GM21619 (cell line): Measurements from ENCODE around the gene KLK7.
"Not testable (repeated sequence)": the region's sequence is repeated elsewhere in the genome, so short reads cannot be mapped to it uniquely, and the experiment has no call there.

Experiments
- ATAC-seq: cut with Tn5 transposase; IDR thresholded peaks from one replicate; pipeline ENCODE4 v1.9.1; 2021; ENCODE audit not compliant: unreplicated experiment

Gene KLK7

GRCh38 chr19:51012661-51013190 lies 29.0 kb upstream of the KLK7 start:
- no peak for ATAC-seq

DNA sequence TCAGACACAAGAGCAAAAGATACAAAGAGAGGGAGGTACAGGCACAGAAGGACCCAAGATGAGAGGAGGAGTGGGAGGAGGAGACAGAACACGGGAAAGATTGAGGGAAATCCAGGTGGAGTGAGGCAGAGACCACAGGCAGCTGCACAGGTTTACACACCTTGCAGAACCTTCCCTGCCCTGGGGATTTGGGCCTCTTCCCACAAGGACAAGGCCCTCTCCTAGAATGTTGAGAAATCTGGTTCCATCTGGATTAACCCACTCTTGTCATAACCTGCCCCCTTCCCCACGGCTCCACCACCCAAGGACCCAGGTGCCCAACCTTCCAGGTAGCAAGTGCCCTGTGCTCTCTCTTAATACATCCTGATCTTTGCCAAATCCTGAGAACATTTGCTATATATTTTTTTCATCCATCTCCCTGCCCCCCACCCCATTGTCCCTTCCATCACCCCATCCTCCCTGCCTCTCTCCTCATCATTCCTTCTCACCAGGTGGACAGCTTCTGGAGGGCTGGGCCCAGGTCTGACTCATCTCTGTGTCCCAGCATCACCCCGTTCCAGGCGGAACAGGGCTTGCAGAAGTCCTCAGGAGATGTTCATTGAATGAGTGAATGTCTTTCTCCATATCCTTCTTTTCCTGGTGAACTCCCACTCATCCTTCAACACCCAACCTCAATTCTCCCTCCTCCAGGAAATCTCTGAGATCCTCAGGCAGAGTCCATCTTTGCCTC lies 26.5 kb upstream of the KLK7 start:
- no peak for ATAC-seq

- ATAC-seq = no peak
These were observed 25.6 kb upstream of the KLK7 start for GRCh38 chr19:51009061-51009891.

DNA sequence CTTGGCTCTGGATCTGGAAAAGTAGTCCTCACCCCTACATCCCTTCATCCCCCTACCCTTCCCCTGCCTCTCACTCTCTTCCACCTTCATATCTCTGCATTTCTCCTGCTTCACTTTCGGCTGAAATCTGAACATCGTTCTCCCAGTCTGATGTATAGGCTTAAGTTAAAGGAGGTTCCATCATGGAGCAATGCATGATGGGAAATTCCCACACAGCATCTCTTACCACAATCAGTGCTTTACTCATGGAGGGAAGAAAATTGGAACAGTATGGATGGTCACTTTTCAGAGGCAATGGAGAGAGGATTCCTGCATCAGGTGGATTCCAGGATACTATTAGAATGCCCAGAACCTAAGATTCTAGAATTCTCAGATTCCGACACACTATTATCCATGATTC lies 23.8 kb upstream of the KLK7 start:
- ATAC-seq = no peak

DNA sequence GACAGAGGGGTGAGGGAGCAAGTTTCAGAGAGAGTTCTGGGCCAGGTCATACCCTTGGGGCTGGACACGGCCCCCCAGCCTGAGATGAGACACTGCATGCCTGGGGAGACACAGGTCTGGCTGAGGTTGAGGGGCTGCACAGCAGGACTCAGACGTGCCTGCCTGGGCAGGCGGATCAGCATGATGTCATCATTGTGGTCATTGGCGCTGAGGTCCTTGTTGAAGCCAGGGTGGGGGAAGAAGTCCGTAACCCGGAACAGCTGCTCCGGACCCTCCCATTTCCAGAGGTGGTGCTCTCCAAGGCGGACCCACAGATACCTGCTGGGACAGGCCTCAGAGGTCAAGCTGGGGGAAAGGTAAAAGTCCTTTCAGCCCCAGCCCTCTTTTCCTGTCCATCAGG lies 22.7 kb upstream of the KLK7 start:
- ATAC-seq = no peak

- no peak for ATAC-seq
These were observed 21.5 kb upstream of the KLK7 start for GRCh38 chr19:51005248-51005647.

DNA sequence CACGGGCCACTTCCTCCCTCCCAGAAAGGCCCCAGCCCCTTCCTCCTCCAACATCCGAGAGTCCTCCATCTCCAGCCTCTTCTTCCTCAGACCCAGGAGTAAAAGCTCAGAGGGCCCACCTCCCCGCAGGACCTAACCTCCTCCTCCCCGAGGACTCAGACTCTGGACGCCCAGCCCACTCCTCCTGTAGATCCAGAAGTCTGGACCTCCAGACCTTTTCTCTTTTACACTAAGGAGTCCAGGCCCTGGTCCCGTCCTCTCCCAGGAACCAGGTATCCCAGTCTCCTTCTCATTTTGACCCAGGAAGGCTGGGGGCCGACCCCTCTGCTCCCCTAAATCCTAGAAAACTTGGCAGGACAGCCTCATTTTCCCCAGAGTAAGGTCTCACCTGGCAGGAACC lies 19.6 kb upstream of the KLK7 start:
- ATAC-seq = no peak

DNA sequence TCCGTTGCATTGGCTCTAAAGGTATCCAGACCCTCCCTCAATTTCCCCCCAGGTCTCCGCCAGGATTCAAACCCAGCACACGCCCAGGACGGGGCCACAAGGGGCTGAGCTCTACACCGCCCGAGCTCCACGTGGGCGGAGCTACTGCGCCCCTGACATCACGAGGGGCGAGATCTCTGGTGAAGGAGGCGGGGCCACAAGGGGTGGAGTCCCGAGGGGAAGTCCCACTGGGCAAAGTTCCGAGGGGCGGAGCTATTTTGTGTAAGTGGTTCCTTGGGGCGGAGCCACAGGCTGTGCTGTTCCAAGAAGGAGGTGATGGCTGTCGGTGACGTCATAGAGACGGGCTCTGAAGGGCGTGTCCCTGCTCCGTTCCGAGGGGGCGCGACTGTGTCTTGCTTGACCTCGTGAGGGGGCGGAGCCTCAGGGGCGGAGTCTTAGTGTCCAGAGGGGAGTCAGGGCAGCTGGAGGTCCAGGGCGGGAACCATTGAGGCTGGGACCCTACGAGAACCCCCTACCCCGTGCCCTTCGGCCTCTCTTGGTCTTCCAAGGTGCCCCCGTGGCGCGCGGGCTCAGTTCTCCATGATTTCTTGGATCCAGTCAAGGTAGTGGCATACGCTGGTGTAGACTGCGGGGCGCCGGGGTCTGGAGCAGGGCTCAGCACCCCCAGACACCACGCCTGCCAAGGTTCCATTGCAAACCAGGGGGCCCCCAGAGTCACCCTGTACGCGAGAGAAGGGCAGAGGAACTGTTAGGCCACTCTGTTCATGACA lies 19.0 kb upstream of the KLK7 start:
- no peak for ATAC-seq

- no peak for ATAC-seq
These were observed 18.4 kb upstream of the KLK7 start for GRCh38 chr19:51002089-51002532.

GRCh38 chr19:51001515-51001914 lies 17.8 kb upstream of the KLK7 start, which contains the start of gene KLK8:
KLK8 (minus strand) TSS chr19:51001604; CDS start chr19:51001167, 437 bp downstream.
- no peak for ATAC-seq

GRCh38 chr19:51000981-51001380 lies 17.3 kb upstream of the KLK7 start:
- ATAC-seq = no peak

- ATAC-seq = no peak
These were observed 16.7 kb upstream of the KLK7 start for GRCh38 chr19:51000426-51000825.

DNA sequence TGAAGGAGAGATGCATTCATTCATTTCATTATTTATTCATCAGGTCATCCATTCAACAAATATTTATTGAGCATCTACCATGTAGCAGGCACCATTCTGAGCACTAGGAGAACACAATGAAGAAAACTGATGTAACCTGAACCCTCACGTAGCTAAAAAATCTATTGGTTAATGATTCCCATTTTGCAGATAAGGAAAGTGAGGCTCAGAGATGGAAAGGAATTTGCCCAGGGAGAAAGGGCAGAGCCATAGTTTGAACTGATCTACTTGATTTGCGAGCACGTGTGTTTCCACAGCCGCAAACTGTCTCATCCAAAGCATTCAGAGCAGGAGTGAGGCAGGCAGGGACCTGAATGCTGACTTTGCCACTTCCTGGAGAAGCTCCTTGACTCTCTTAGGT lies 15.0 kb upstream of the KLK7 start:
- no peak for ATAC-seq

GRCh38 chr19:50998061-50998460 lies 14.3 kb upstream of the KLK7 start:
- no peak for ATAC-seq

- ATAC-seq = no peak
These were observed 10.4 kb upstream of the KLK7 start for GRCh38 chr19:50994129-50994528.

DNA sequence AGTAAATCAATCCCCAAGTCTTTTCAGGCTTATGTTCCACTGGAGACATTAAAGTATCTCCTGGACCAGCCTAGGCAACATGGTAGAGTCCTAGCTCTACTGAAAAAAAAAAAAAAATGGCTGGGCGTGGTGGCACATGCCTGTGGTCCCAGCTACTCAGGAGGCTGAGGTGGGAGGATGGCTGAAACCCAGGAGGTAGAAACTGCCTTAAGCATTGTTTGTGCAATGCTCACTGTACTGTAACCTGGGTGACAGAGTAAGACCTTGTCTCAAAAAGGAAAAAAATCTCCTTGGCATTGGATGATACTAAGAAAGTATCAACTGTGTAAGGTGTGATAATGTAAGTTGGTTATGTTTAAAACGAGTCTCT lies 8.9 kb upstream of the KLK7 start:
- ATAC-seq = no peak

- ATAC-seq = not testable (repeated sequence)
These were observed 699 bp upstream of the KLK7 start for GRCh38 chr19:50984416-50984815.

DNA sequence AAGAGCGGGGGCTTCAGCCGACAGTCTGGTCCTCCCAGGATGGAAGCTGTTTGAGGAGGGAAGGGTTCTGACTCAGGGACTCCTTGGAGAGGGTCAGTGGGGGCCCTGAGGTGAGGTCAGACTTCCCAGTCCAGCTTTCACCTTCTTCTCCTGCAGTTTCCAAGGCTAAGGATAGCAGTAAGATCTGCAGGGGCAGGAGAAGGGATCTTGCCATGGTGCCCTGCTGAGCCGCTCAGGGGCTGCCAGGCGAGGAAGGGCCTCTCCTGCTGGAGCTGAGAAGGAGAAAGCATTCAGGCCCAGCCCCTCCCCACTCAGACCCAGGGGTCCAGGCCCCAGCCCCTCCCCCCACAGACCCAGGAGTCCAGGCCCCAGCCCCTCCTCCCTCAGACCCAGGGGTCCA lies 1.5 kb downstream of the KLK7 start:
- no peak for ATAC-seq

GRCh38 chr19:50981587-50982146 lies 2.0 kb downstream of the KLK7 start:
- no peak for ATAC-seq

DNA sequence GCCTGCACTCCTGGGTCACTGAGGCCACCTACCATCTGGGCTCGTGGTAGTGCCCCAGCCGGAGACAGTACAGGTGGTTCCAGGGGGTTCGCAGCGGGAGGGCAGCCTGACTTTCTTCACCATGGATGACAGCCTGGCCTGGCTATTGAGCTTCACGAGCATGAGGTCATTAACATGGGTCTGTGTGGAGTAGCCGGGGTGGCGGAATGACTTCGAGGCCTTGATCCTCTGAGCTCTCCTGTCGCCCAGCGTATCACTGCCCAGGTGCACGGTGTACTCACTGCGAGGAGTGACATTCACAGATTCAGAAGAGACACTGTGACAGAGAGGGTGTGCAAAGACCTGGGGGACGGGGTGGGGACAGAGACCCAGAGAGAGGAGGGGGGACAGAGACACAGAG lies 3.5 kb downstream of the KLK7 start:
- ATAC-seq = no peak

- ATAC-seq = no peak
These were observed 4.0 kb downstream of the KLK7 start for GRCh38 chr19:50979758-50980157.
